Activated CD4-positive, alpha-beta T cell treated with anti-CD3 and anti-CD28 coated beads, Interleukin-2, Interleukin-4, amounts not matched to agents 100 ng/mL and 50 ng/mL, durations not matched to agents 16 hours and 8 hours (primary cell): ENCODE data around the gene MAN1C1.
"Not testable (repeated sequence)": the region's sequence is repeated elsewhere in the genome, so short reads cannot be mapped to it uniquely, and the experiment has no call there.

Experiments used
- DNase-seq: peaks from one replicate; pipeline ENCODE4 v3.0.0-alpha.2; 2020; ENCODE audit warnings: low spot score

The MAN1C1 gene

GRCh38 chr1:25680701-25681100 lies 64.1 kb downstream of the MAN1C1 start:
- no peak for DNase-seq

GRCh38 chr1:25682059-25682601 lies 65.5 kb downstream of the MAN1C1 start:
- DNase-seq: no peak

- no peak for DNase-seq
Observed at GRCh38 chr1:25683177-25683576, 66.6 kb downstream of the MAN1C1 start.

GRCh38 chr1:25683731-25684130 lies 67.1 kb downstream of the MAN1C1 start:
- no peak for DNase-seq

GRCh38 chr1:25684216-25684965 lies 67.8 kb downstream of the MAN1C1 start:
- DNase-seq: no peak

GRCh38 chr1:25685211-25685750 lies 68.7 kb downstream of the MAN1C1 start:
- DNase-seq: no peak

GRCh38 chr1:25685938-25686665 lies 69.5 kb downstream of the MAN1C1 start:
- DNase-seq: no peak

- no peak for DNase-seq
Observed at GRCh38 chr1:25687221-25688017, 70.8 kb downstream of the MAN1C1 start.

GRCh38 chr1:25688390-25689119 lies 72.0 kb downstream of the MAN1C1 start:
- DNase-seq: no peak

GRCh38 chr1:25689686-25690381 lies 73.2 kb downstream of the MAN1C1 start:
- no peak for DNase-seq

- no peak for DNase-seq
Observed at GRCh38 chr1:25690396-25690956, 73.9 kb downstream of the MAN1C1 start.

GRCh38 chr1:25691211-25691610 lies 74.6 kb downstream of the MAN1C1 start:
- no peak for DNase-seq

- DNase-seq: no peak
Observed at GRCh38 chr1:25692560-25692959, 76.0 kb downstream of the MAN1C1 start.

GRCh38 chr1:25694167-25695007 lies 77.8 kb downstream of the MAN1C1 start:
- DNase-seq: no peak

GRCh38 chr1:25695090-25695770 lies 78.6 kb downstream of the MAN1C1 start:
- DNase-seq: no peak

- DNase-seq: no peak
Observed at GRCh38 chr1:25695771-25696311, 79.2 kb downstream of the MAN1C1 start.

- DNase-seq: not testable (repeated sequence)
Observed at GRCh38 chr1:25696643-25697042, 80.1 kb downstream of the MAN1C1 start.

- DNase-seq: no peak
Observed at GRCh38 chr1:25697435-25698217, 81.0 kb downstream of the MAN1C1 start.
